ENCODE data around the gene VPS25. TPM values are rescaled to one million over a fixed set of nuclear protein-coding genes. Genes with fewer than 3 reads are reported as not detected.

Gene VPS25
- polyA plus RNA-seq, 3 donors = 71.3 to 125 (median 104) TPM

DNA sequence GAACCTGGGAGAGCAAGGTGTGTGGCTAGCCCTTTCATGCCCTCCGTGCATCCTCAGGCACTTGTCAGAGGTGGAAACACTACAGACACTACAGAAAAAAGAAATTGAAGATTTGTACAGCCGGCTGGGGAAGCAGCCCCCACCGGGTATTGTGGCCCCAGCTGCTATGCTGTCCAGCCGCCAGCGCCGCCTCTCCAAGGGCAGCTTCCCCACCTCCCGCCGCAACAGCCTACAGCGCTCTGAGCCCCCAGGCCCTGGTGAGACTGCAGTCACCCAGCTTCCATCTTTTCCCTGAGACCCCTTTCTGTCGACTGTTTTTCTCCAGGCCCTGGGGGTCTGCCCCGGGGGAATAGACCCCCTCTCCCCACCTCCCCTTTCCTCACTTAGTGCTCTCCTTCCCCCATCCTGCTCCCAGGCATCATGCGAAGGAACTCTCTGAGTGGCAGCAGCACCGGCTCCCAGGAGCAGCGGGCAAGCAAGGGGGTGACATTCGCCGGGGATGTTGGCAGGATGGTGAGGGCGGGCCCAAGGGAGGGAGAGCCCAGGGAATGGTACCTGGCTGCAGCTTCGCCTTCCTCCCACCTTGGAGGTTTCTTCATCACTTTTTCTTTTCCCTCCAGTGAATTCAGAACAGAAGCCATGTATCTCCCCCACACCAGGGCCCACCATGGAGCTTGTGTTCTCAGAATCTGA is 23.0 kb downstream of the VPS25 start:
- no peaks in the 10 kb centered on the region for H3K27me3 ChIP-seq (ENCODE audit: control insufficient read depth in 2 of 2, insufficient read depth in 2 of 2, low read length in 2 of 2)
- peaks cover 10% of the 10 kb centered on the region for H3K79me2 ChIP-seq (ENCODE audit: insufficient read depth, low read length)
- TF ChIP-seq, protein P1, sequence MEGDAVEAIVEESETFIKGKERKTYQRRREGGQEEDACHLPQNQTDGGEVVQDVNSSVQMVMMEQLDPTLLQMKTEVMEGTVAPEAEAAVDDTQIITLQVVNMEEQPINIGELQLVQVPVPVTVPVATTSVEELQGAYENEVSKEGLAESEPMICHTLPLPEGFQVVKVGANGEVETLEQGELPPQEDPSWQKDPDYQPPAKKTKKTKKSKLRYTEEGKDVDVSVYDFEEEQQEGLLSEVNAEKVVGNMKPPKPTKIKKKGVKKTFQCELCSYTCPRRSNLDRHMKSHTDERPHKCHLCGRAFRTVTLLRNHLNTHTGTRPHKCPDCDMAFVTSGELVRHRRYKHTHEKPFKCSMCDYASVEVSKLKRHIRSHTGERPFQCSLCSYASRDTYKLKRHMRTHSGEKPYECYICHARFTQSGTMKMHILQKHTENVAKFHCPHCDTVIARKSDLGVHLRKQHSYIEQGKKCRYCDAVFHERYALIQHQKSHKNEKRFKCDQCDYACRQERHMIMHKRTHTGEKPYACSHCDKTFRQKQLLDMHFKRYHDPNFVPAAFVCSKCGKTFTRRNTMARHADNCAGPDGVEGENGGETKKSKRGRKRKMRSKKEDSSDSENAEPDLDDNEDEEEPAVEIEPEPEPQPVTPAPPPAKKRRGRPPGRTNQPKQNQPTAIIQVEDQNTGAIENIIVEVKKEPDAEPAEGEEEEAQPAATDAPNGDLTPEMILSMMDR (IDR thresholded peaks at IDR 0.05) = no peak
- intact Hi-C loops (cut with micrococcal nuclease) = no loop called here
- H2AFZ ChIP-seq (ENCODE audit: insufficient read depth, low read depth, low read length, poor library complexity, severe bottlenecking) = no peak overlapping the region
- no peak overlapping the region for H3K27ac ChIP-seq (ENCODE audit: low read depth in 1 of 2, low read length in 2 of 2)
- peaks cover 13 to 19% of the 10 kb centered on the region in 2 donors for H3K4me1 ChIP-seq (ENCODE audit: control insufficient read depth in 1 of 2, insufficient read depth in 2 of 2, low read length in 2 of 2)
- H3K4me3 Mint-ChIP-seq = no peak overlapping the region
- no peak overlapping the region for H3K4me2 ChIP-seq (replicated peaks; ENCODE audit: extremely low read depth, low read length, poor library complexity, severe bottlenecking)
- H3K36me3 ChIP-seq (replicated peaks in 1 of 2; ENCODE audit: control insufficient read depth in 1 of 2, insufficient read depth in 2 of 2, low read length in 2 of 2) = peaks cover 0 to 6% of the 10 kb centered on the region in 2 donors
- H3K4me1 Mint-ChIP-seq = peaks cover 27% of the 10 kb centered on the region
- H3K9me3 Mint-ChIP-seq = no peaks in the 10 kb centered on the region
- H3K36me3 Mint-ChIP-seq = peaks cover 11 to 16% of the 10 kb centered on the region in 2 donors
- H3K27ac Mint-ChIP-seq = peak overlapping the region in 1 of 7 donors; percentile 24
- DNase-seq = no peak
- H3K4me3 ChIP-seq (replicated peaks in 1 of 3; ENCODE audit: low read depth in 2 of 3, low read length in 3 of 3) = no peak overlapping the region
- WGBS (ENCODE audit: insufficient coverage) = 93% methylated on average over 10 of the region's 18 CpGs
- H4K20me1 ChIP-seq (ENCODE audit: insufficient read depth, low read length) = no peaks in the 10 kb centered on the region
- H3K9ac ChIP-seq (ENCODE audit: insufficient read depth, low read length, poor library complexity, severe bottlenecking) = no peak overlapping the region
- peaks cover 7 to 16% (median 8%) of the 10 kb centered on the region in 3 donors for H3K27me3 Mint-ChIP-seq (ENCODE audit: low read depth in 3 of 3)
- H3K9me3 ChIP-seq (replicated peaks in 1 of 2; ENCODE audit: control insufficient read depth in 1 of 2, insufficient read depth in 1 of 2, low read length in 2 of 2) = no peaks in the 10 kb centered on the region

DNA sequence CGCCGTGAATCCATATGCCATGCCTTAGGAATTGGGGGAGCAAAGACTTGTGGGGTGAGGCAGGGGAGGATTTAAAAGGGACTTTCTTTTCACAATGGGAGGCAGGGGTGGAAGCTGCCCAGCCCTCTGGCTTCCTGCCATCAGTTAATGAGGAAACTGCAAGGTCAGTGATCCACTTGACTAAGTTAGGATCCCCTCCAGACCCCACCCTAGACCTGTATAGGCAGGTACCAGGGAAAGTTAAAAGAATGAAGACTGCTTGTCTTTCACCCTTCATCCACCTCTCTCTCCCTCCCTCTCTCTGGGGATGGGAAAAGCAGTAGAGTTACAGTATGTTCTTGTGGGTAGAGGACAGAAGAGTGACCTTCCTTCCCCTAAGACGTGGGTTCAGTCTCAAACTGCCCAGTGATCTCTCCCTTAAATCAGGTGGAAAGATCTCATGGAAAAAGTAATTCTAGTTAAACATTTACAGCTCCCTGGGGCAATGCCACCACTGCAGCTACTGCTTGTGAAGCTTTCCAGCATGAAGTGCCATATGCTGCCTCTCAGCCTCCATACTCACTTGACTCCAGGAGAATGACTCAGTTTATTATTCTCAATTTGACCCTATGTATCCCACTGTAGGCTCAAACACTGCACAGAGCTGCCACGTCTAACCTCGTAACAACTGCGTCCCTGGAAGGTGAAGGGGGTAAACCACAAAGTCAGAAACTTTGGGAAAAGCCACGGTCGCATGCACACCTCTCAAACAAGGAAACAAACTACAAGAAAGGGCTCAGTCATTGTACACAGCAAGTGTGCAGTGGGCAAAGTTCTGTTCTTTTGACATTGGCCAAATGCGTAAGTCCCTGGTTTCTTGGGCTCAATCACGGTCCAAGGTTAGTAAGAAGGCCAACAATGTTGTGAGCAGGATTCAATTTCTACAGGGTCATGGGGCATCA is 24.1 kb downstream of the VPS25 start:
- TF ChIP-seq, protein P1 (IDR thresholded peaks at IDR 0.05) = no peak
- Histone ChIP-seq H3K27me3 (ENCODE audit: control insufficient read depth in 2 of 2, insufficient read depth in 2 of 2, low read length in 2 of 2) (no peaks in the 10 kb centered on the region), H3K36me3 (replicated peaks in 1 of 2; ENCODE audit: control insufficient read depth in 1 of 2, insufficient read depth in 2 of 2, low read length in 2 of 2) (peaks cover 0 to 6% of the 10 kb centered on the region in 2 donors), H3K9me3 (replicated peaks in 1 of 2; ENCODE audit: control insufficient read depth in 1 of 2, insufficient read depth in 1 of 2, low read length in 2 of 2) (no peaks in the 10 kb centered on the region), H3K79me2 (ENCODE audit: insufficient read depth, low read length) (peaks cover 10% of the 10 kb centered on the region), H3K4me2 (replicated peaks; ENCODE audit: extremely low read depth, low read length, poor library complexity, severe bottlenecking) (peak overlapping the region; percentile 81), H3K27ac (ENCODE audit: low read depth in 1 of 2, low read length in 2 of 2) (peak overlapping the region in 1 of 2 donors; percentile 79), H3K9ac (ENCODE audit: insufficient read depth, low read length, poor library complexity, severe bottlenecking) (peak overlapping the region; percentile 76), H2AFZ (ENCODE audit: insufficient read depth, low read depth, low read length, poor library complexity, severe bottlenecking) (peak overlapping the region; percentile 92), H3K4me1 (ENCODE audit: control insufficient read depth in 1 of 2, insufficient read depth in 2 of 2, low read length in 2 of 2) (peaks cover 13 to 19% of the 10 kb centered on the region in 2 donors), H4K20me1 (ENCODE audit: insufficient read depth, low read length) (no peaks in the 10 kb centered on the region), H3K4me3 (replicated peaks in 1 of 3; ENCODE audit: low read depth in 2 of 3, low read length in 3 of 3) (peak overlapping the region in 2 of 3 experiments; percentile 86 to 96)
- intact Hi-C loops (cut with micrococcal nuclease) = no loop called here
- H3K9me3 Mint-ChIP-seq = no peaks in the 10 kb centered on the region
- peak overlapping the region in 1 of 7 donors; percentile 60 for H3K27ac Mint-ChIP-seq
- peaks cover 27% of the 10 kb centered on the region for H3K4me1 Mint-ChIP-seq
- H3K27me3 Mint-ChIP-seq (ENCODE audit: low read depth in 3 of 3) = peaks cover 6 to 18% (median 6%) of the 10 kb centered on the region in 3 donors
- H3K4me3 Mint-ChIP-seq = peak overlapping the region; percentile 91 to 94
- 93% methylated on average over 7 of the region's 10 CpGs for WGBS (ENCODE audit: insufficient coverage)
- peaks cover 11 to 16% of the 10 kb centered on the region in 2 donors for H3K36me3 Mint-ChIP-seq
- no peak for DNase-seq

Measured in CD14-positive monocyte (primary cell).